ENCODE measurements around the gene ZNF70.

GRCh38 chr22:23744485-23744884 is 6.4 kb downstream of the ZNF70 start:
- TF ChIP-seq POLR2A (IDR thresholded peaks at IDR 0.05; ENCODE audit: low read length) (no peak), GATA1 (IDR thresholded peaks at IDR 0.05; ENCODE audit: low read depth, low read length) (no peak)

All from erythroblast (primary cell).